AG10803 (cell line): ENCODE results near the gene PMAIP1.

Experiments used
- DNase-seq: peaks from one replicate; pipeline ENCODE4 v3.0.0; 2010; ENCODE audit warnings: low read depth
- H3K4me3 ChIP-seq: 2 replicates; pipeline ENCODE4 v1.5.1; 2011; ENCODE audit warnings: mild to moderate bottlenecking, low read length, control low read depth
- TF ChIP-seq, protein P1 (sequence below): conservative IDR thresholded peaks from 2 replicates; pipeline ENCODE4 v1.5.1; 2011; ENCODE audit warnings: mild to moderate bottlenecking, low read length, control low read depth, inconsistent platforms

The PMAIP1 gene

DNA sequence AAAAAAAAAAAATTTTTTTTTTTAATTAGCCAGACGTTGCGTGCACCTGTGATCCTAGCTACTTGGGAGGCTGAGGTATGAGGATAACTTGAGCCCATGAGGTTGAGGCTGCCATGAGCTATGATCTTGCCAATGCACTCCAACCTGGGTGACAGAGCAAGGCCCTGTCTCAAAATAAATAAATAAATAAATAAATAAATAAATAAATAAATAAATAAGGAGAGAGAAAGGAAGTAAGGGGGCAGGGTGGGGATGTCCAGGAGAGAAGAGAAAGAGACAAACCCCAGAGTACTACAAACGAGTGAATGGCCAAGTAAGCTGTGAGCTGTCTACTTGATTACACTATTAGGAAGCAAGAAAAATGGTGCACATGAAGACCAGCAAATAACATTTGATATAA is 7.7 kb upstream of the PMAIP1 start:
- H3K4me3 ChIP-seq, result no peak overlapping the region
- no peak for DNase-seq
- TF ChIP-seq, protein P1, sequence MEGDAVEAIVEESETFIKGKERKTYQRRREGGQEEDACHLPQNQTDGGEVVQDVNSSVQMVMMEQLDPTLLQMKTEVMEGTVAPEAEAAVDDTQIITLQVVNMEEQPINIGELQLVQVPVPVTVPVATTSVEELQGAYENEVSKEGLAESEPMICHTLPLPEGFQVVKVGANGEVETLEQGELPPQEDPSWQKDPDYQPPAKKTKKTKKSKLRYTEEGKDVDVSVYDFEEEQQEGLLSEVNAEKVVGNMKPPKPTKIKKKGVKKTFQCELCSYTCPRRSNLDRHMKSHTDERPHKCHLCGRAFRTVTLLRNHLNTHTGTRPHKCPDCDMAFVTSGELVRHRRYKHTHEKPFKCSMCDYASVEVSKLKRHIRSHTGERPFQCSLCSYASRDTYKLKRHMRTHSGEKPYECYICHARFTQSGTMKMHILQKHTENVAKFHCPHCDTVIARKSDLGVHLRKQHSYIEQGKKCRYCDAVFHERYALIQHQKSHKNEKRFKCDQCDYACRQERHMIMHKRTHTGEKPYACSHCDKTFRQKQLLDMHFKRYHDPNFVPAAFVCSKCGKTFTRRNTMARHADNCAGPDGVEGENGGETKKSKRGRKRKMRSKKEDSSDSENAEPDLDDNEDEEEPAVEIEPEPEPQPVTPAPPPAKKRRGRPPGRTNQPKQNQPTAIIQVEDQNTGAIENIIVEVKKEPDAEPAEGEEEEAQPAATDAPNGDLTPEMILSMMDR, result no peak

DNA sequence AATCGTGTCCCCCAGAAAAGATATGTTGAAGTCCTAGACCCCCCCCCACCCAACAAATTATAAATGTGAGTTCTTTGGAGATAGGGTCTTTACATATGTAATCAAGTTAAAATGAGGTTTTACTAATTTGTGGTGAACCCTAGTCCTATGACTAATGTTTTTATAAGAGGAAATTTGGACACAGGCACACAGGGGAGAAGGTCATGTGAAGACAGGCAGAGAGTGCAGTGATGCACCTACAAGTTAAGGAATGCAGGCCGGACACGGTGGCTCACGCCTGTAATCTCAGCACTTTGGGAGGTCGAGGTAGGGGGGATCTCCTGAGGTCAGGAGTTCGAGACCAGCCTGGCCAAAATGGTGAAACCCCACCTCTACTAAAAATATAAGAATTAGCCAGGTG is 5.8 kb upstream of the PMAIP1 start:
- TF ChIP-seq, protein P1, result no peak
- DNase-seq, result no peak
- H3K4me3 ChIP-seq, result no peak overlapping the region

DNA sequence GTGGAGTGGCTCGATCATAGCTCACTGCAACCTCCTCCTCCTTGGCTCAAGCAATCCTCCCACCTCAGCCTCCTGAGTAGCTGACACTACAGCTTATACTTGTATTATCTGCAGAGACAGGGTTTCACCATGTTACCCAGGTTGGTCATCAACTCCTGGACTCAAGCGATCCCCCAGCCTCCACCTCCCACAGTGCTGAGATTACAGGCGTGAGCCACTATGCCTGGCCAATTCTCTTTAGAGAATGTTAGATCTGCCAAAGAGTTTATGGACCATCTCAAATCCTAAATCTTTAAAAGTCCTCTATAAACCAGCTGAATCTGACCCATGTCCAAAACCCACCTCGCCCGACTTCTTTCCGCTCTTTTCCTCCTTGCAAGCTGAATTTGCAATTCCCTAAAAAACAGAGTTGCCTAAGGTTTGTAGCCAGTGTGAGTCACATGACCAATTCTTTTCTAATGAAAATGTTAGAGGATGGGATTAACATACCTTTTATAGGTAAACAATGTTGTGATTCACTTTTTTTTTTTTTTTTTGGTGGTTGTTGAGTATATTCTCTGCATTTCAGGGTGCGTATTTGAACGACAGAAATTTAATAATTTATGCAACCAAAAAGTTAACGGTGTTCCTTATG is 2.4 kb upstream of the PMAIP1 start:
- no peak for DNase-seq
- no peak overlapping the region for H3K4me3 ChIP-seq
- TF ChIP-seq, protein P1, result no peak

- DNase-seq, result no peak
- TF ChIP-seq, protein P1, result no peak
- H3K4me3 ChIP-seq, result peak overlapping the region; percentile 84; the same call in 1 of the 2 replicates
Observed at GRCh38 chr18:59898093-59898492, 1.7 kb upstream of the PMAIP1 start.

DNA sequence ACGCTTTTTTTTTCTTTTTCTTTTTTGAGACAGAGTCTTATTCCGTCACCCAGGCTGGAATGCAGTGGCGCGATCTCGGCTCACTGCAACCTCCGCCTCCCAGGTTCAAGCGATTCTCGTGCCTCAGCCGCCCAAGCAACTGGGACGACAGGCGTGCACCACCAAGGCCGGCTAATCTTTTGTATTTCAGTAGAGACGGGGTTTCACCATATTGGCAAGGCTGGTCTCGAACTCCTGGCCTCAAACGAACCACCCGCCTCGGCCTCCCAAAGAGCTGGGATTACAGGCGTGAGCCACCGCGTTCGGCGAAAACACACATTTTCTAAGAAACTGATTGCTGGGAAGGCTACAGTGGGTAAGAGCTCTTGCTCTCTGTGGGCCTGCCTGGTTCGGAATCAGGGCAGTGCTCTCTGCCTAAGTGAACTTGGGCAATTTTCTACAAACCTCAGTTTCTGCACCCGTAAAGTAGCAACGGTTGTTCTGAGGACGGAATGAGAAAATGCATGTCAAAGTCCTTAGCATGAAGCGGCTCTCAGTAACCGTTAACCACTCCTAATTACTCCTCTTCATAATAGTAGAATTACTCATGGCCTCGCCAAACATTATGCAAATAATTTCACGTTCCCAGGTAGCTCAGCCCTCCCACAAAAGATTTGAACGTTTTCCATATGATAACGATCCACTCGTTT is 1.0 kb upstream of the PMAIP1 start:
- no peak for DNase-seq
- TF ChIP-seq, protein P1, result no peak
- peak overlapping the region; percentile 84 for H3K4me3 ChIP-seq

GRCh38 chr18:59900222-59901128 is 679 bp downstream of the PMAIP1 start:
- H3K4me3 ChIP-seq, result peak overlapping the region; percentile 84
- peak; percentile 69 for DNase-seq
- TF ChIP-seq, protein P1, result no peak
